Activated CD8-positive, alpha-beta memory T cell treated with anti-CD3 and anti-CD28 coated beads for 1 hour (primary cell): ENCODE measurements around the gene NFIB.

ENCODE experiments used
- DNase-seq, 2 donors: peaks; one replicate each; pipeline ENCODE4 v3.0.0-alpha.2; 2020; ENCODE audit warnings: low read depth in 1 of 2; ENCODE audit errors: extremely low read depth in 1 of 2

The NFIB gene

GRCh38 chr9:14127656-14128055 is 186.3 kb downstream of the NFIB start:
- no peak for DNase-seq

- no peak for DNase-seq
Measured at GRCh38 chr9:14119694-14120514, 194.0 kb downstream of the NFIB start.

GRCh38 chr9:14112226-14112625 is 201.7 kb downstream of the NFIB start:
- no peak for DNase-seq

- DNase-seq, result no peak
Measured at GRCh38 chr9:14111696-14112095, 202.2 kb downstream of the NFIB start.

- no peak for DNase-seq
Measured at GRCh38 chr9:14107977-14108376, 206.0 kb downstream of the NFIB start.

- no peak for DNase-seq
Measured at GRCh38 chr9:14107495-14107894, 206.4 kb downstream of the NFIB start.

- DNase-seq, result no peak
Measured at GRCh38 chr9:14106699-14107098, 207.2 kb downstream of the NFIB start.

- no peak for DNase-seq
Measured at GRCh38 chr9:14104496-14104895, 209.4 kb downstream of the NFIB start.

GRCh38 chr9:14103115-14103514 is 210.8 kb downstream of the NFIB start:
- DNase-seq, result no peak

- DNase-seq, result no peak
Measured at GRCh38 chr9:14099737-14100136, 214.2 kb downstream of the NFIB start.

GRCh38 chr9:14098486-14099180 is 215.3 kb downstream of the NFIB start:
- DNase-seq, result no peak

- DNase-seq, result no peak
Measured at GRCh38 chr9:14097666-14098415, 216.1 kb downstream of the NFIB start.

GRCh38 chr9:14097215-14097614 is 216.7 kb downstream of the NFIB start:
- no peak for DNase-seq

- no peak for DNase-seq
Measured at GRCh38 chr9:14096258-14096922, 217.6 kb downstream of the NFIB start.

- no peak for DNase-seq
Measured at GRCh38 chr9:14095277-14095676, 218.7 kb downstream of the NFIB start.

GRCh38 chr9:14094491-14094890 is 219.4 kb downstream of the NFIB start:
- DNase-seq, result no peak

- no peak for DNase-seq
Measured at GRCh38 chr9:14092344-14092743, 221.6 kb downstream of the NFIB start.

GRCh38 chr9:14089051-14089803 is 224.7 kb downstream of the NFIB start:
- DNase-seq, result no peak

- DNase-seq, result no peak
Measured at GRCh38 chr9:14087576-14087975, 226.4 kb downstream of the NFIB start.

- DNase-seq, result no peak
Measured at GRCh38 chr9:14086495-14086894, 227.4 kb downstream of the NFIB start.
